ENCODE results near the gene VGLL2.

Gene VGLL2

DNA sequence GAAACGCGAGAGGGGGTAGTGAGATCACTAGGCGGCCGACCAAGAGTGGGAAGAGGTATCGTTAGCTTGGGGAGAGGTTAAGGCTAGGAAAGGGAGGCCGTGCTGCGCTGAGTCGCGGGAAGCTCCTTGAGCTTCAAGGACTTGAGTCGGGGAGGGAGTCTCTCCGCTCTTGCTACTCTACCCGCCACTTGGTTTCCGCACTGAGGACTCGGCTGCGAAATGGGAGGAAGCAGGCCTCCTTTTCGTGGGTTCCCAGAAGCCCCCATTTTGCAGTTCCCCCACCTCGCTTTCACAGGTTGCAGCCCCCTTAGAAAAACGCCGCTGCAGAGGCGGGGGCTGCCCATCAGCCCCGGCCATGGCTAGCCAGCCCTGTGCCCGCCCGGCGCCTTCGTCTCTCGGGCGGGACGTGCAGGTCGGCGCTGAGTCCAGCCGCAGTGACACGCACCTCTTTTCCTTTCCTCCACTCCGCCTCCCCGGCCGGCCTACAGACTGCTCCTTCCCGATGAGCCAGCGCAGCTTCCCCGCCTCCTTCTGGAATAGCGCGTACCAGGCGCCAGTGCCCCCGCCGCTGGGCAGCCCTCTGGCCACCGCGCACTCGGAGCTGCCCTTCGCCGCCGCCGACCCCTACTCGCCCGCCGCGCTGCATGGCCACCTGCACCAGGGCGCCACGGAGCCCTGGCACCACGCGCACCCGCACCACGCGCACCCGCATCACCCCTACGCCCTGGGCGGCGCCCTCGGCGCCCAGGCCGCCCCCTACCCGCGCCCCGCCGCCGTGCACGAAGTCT lies 4.9 kb downstream of the VGLL2 start:
- TF ChIP-seq, protein P1, sequence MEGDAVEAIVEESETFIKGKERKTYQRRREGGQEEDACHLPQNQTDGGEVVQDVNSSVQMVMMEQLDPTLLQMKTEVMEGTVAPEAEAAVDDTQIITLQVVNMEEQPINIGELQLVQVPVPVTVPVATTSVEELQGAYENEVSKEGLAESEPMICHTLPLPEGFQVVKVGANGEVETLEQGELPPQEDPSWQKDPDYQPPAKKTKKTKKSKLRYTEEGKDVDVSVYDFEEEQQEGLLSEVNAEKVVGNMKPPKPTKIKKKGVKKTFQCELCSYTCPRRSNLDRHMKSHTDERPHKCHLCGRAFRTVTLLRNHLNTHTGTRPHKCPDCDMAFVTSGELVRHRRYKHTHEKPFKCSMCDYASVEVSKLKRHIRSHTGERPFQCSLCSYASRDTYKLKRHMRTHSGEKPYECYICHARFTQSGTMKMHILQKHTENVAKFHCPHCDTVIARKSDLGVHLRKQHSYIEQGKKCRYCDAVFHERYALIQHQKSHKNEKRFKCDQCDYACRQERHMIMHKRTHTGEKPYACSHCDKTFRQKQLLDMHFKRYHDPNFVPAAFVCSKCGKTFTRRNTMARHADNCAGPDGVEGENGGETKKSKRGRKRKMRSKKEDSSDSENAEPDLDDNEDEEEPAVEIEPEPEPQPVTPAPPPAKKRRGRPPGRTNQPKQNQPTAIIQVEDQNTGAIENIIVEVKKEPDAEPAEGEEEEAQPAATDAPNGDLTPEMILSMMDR (conservative IDR thresholded peaks at IDR 0.05), result no peak

DNA sequence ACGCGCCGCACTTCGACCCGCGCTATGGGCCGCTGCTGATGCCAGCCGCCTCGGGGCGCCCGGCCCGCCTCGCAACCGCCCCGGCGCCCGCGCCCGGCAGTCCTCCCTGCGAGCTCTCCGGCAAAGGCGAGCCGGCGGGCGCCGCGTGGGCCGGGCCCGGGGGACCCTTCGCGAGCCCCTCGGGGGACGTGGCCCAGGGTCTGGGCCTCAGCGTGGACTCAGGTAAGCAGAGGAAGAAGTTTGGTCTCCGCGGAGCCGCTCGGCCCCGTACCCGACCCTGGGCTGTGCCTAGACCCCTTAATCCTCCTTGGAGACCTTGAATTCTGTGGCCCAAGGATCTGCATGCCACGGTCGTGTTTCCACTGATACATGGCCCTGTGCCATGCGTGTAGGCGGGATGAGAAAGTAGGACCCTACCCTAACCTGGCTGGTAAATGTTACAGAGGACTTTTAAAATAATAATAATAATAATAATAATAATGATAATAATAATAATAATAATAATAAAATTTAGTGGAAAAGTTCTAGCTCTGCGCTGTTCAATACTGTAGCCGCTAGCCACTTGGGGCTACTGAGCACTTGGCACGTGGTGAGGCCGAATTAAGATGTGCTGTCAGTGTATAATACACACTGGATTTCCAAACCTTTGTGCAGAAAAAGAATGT lies 5.6 kb downstream of the VGLL2 start:
- no peak overlapping the region for H3K27ac ChIP-seq

More for the DNA sequence above, 4.9 kb downstream of the VGLL2 start:
- no peak overlapping the region for H3K27ac ChIP-seq

DNA sequence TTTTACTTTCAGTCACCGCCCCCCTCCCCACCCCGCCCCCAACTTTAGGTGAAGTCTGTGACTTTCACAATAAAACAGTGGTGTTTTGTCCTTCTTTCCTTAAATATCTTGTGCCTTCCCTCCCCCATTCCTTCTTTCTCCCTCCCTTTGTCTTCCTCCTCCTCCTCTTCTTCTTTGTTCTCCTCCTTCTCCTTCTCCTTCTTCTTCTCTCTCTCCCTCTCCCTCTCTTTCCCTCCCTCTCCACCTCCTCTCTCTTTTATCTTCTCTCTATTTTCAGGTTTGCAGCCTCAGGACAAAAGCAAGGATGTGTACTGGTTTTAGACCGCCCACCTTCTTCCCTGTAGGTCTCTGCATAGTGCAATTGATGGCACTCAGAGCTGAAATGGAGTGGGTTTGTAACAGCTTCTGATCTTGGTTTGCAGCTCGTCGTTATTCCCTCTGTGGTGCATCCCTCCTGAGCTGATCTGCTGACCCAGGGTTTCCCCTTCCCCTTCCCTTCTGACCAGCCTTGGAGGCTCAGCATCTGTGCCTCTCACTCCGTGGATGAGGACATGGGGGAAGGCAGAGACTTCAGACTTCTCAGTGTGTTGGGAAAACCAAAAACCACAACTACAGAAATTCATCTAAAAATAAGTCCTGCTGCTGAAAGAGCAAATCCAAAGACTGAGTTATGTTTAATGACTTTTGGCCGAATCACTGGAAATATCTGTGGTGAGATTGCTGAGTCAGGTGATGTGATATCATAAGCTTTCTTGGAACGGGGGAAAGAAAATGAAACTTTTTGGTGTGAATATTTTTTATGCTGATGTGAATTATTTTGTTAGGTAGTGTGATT lies 6.9 kb downstream of the VGLL2 start:
- H3K27ac ChIP-seq, result no peak overlapping the region

More for the DNA sequence above, 5.6 kb downstream of the VGLL2 start:
- TF ChIP-seq, protein P1 (conservative IDR thresholded peaks at IDR 0.05), result no peak

DNA sequence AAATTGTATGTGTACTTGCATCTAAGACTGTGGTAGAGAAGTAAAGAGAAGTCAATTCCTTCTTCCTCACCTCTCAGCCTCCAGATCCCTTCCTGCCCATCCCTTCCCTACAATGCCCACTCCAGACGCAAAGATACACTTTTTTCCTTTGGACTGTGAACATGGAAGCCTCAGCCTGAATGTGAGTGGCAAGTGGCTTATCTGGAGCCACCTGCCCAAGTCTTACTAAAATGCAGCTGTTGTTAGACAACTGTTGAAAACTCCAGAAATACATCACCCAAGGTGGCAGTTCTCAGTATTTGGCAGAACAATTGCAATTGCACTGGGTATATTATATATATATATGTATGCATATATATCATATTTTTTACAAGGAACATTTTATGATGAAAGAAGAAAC lies 7.5 kb downstream of the VGLL2 start:
- TF ChIP-seq, protein P1 (conservative IDR thresholded peaks at IDR 0.05), result no peak
- H3K27ac ChIP-seq, result no peak overlapping the region

More for the DNA sequence above, 6.9 kb downstream of the VGLL2 start:
- TF ChIP-seq, protein P1 (conservative IDR thresholded peaks at IDR 0.05), result no peak

DNA sequence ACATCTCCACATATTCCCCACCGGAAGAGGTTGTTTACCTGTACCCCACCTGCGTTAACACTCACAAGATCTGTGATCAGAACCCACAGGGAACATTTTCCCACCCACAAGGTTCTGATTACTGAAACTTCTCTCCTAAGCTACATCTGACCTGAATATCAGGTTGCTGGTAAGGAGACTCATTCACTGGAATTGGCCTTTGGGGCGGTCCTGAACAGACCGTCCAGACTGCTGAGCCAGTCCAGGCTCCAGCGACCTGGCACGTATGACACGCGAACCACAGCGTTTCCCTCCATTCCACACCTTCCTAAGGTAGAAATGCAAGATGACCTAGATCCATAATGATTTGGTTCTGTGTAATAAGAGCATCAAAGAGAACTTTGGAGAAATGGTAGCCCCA lies 9.8 kb downstream of the VGLL2 start:
- no peak overlapping the region for H3K27ac ChIP-seq
- TF ChIP-seq, protein P1 (conservative IDR thresholded peaks at IDR 0.05), result no peak

DNA sequence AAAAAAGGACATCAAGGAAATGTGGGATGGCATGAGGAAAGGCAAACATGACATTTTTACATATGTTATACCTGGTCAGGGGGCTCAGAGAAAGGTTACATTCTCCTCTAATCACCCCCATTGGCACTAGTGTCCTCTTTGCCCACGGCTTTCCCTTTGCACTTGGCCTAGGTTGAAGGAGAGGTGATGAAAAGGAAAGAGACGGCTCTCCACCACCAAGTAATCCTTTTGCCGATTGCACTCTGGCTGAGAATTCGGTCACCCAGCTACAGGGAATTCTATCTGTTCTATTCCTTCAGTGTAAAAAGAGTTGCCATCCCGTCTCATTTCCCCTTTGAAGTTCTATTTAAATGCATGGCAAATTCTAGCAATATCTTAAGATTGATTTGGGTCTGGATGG lies 10.4 kb downstream of the VGLL2 start:
- TF ChIP-seq, protein P1 (conservative IDR thresholded peaks at IDR 0.05), result no peak

More for the DNA sequence above, 10.4 kb downstream of the VGLL2 start:
- no peak overlapping the region for H3K27ac ChIP-seq
